Measurements from ENCODE around the gene OR1B1. TPM values are rescaled to one million over a fixed set of nuclear protein-coding genes. Genes with fewer than 3 reads are reported as not detected.
"Not testable (repeated sequence)": the region's sequence is repeated elsewhere in the genome, so short reads cannot be mapped to it uniquely, and the experiment has no call there.

The OR1B1 gene
- not detected in 2 replicates for total RNA-seq (2014; rRNA removed; shearing (Covaris generic))
- not detected in 2 replicates for polyA plus RNA-seq (2015; cell fraction: cytosol; rRNA removed)
- polyA plus RNA-seq (2015; cell fraction: nucleus; rRNA removed) = not detected in 2 replicates

DNA sequence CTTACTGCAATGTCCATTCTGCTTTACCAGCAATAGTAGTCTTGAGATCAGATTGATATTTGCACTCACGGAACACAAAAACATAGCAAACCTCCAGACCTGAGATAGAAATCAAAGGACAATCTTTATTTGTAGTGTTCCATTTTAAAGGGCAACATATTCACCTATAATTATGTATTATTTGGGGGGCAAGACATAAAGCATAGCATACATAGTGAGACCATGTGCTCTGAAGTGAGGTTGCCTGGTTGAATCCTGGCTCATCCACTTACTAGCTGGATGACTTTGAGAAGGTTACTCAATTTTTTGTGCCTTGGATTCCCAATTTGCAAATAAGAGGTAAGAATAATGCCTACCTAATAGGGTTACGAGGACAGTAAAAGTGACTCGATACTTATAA lies at the start of gene OR1B1:
Gene OR1B1 (minus strand): TSS at position 101 of the 400 bp plus-strand sequence.
- no peak for DNase-seq (ENCODE audit: low read depth)

DNA sequence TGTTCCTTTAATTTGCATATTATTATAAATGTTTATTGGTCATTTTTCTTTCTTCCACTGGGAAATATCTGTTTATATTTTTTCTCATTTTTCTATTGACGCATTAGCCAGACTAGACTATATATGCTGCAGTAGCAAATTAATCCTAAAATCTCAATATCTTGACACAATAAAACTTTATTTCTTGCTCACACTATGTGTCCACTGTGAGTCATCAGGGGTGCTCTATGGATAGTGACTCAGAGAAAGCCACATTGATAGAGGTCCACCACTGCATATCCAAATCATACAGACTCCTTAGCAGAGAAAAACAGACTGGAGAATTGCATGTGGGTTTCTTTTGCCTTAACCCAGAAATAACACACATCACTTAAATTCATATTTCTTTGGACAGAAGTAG lies 38.3 kb upstream of the OR1B1 start:
- peak; percentile 42 for DNase-seq (ENCODE audit: low read depth)

DNA sequence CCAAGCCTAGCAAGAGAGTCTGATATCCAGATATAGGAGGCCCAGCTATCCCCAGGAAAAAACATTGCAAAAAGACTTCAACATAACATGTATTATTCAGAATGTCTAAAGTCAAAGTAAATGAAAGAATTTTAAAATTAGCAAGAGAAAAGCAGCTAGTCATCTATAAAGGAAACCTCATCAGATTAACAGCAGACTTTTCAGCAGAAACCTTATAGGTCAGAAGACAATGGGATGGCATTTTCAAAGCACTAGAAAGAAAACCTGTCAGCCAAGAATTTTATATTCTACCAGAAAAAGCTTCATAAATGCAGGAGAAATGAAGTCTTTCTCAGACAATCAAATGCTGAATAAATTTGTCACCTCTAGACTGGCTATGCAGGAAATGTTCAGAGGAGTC lies 27.4 kb upstream of the OR1B1 start:
- DNase-seq (ENCODE audit: low read depth) = no peak

DNA sequence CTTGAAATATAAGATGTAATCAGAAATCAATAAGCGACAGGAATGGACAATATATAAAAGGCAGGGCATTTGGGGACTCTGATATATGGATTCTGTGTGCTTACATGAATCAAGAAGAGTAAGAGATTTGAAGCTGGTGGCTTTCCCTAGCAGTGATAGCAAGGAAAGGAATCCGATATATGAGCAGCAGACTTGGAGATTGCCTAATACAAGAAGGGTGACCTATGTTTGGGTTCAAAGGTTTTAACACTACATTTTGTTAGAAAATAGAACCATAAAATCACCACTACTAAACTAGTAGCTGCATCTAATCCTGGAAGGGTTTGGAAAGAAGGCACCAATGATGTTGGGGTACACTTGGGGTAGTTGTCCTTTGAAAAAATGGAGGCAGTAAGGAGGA lies 15.1 kb upstream of the OR1B1 start:
- DNase-seq (ENCODE audit: low read depth) = no peak

DNA sequence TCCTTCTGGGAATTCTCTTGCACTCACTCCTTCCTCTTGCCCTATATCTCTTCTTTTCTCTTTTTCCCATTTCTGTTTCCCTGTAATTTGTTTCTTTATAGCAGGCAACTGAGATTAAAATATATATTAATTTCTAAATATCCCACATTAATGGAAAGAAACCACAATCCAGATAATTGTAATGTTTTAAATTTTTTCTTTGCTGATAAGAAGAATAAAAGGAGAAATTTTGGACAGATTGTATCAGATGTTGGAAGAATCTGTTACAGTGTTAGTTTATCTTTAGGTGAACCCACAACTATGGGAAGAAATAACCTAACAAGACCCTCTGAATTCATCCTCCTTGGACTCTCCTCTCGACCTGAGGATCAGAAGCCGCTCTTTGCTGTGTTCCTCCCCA lies 4.0 kb upstream of the OR1B1 start, which contains the start of gene OR1L1:
Gene OR1L1 (plus strand): TSS at position 301 of the 400 bp plus-strand sequence. CDS start 0 bp downstream, at position 301.
- no peak for DNase-seq (ENCODE audit: low read depth)

DNA sequence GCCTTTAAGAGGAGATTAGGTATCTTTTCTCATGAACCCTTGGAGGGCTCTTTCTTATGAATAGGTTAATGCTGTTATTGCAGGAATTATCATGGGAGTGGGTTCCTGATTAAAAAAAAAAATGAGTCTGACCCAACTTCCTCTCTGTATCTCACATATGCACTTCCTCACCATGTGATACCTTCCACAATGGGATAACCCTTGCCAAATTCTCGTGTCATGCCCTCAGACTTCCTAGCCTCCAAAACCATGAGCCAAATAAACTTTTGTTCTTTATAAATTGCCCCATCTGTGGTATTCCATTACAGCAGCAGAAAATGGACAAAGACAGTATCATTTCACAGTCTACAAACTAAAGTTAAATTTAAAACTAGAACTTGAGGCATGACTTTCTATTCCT lies 1.0 kb downstream of the OR1B1 start:
- no peak for DNase-seq (ENCODE audit: low read depth)

DNA sequence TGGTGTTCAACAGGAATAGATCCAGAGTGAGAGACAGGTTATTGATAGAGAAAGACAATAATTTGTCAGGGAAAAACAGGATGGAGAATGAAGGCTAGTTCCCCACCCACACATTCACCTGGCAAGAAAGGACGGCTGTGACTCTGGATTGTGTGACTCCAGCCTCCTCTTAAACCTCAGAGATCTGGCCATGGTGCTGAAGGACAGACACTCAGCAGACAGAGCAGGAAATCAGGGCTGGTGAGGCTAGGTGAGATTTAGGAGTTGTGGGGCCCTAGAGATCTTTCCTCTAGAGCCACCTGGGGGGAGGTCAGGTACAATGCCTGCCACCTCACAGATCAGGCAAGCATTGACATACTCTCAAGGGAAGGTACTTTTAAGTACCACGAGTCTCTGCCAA lies 15.2 kb downstream of the OR1B1 start:
- DNase-seq (ENCODE audit: low read depth) = no peak

DNA sequence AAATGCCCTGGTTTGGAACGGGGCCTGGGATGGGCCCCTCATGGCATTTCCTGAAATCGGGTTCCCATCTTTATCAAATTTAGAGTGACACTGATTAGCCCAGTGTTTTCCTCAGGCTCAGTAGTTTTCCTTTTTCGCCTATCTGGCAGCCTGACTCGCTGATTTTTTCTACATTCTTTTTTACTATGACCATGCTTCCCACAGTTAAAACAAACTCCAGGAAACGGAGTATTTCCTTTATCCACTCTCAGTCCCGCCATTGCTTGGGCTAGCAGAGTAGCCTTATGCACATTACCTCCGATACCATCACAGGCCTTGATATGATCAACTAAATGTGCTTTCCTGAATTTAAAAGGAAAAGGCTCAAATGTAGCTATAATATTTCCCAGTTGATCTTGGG lies 37.4 kb downstream of the OR1B1 start:
- no peak for DNase-seq (ENCODE audit: low read depth)

DNA sequence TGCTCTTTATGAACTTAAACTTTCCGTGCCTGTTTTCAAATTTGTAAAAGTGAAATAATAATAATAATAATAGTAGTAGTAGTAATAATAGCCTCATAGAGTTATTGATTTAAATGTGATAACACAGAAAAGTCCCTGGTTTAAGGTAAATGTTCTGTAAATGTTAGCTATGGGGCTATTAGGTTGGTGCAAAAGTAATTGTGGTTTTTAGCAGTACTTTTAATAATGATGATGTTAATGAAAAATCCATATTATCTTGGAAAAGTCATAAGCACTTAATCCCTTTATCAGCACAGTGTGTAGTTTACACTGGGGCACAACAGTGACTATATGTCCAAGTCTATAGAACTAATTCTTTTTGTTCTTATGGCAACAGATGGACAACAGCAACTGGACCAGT lies 43.1 kb downstream of the OR1B1 start, which contains the start of gene OR1Q1:
Gene OR1Q1 (plus strand): TSS at position 377 of the 400 bp plus-strand sequence. CDS start 0 bp downstream, at position 377.
- DNase-seq (ENCODE audit: low read depth) = no peak

DNA sequence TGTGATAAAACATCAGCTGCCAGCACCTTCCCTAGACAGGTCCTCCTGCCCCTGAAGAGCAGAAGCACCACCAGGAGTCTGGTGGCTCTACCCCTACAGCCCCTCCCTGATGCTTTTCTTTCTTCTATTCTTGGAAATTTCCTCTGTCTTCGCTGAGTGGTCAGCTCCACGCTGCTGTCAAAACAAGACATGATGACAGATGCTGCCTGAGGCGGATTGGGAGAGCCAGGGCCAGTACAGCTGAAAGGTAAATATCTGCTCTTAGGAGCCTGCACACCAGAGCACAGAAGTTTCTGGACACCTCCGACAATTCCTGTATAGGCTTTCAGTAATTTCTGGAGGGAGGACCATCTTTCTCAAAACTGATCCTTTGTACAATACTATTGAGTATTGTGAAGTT lies 47.6 kb downstream of the OR1B1 start:
- no peak for DNase-seq (ENCODE audit: low read depth)

DNA sequence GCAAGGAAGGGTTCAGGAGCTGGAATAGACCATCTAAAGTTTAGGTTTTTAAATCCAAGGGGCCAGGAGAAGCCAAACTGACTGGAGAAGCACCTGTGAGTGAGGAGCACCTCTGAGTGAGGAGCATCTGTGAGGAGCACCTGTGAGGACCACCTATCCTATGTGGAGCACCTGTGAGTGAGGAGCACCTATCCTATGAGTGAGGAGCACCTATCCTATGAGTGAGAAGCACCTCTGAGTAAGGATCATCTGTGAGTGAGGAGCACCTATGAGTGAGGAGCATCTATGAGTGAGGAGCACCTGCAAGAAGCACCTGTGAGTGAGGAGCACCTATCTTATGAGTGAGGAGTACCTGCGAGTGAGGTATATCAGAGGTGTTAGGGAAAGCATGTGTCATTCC lies 50.8 kb downstream of the OR1B1 start:
- DNase-seq (ENCODE audit: low read depth) = no peak

DNA sequence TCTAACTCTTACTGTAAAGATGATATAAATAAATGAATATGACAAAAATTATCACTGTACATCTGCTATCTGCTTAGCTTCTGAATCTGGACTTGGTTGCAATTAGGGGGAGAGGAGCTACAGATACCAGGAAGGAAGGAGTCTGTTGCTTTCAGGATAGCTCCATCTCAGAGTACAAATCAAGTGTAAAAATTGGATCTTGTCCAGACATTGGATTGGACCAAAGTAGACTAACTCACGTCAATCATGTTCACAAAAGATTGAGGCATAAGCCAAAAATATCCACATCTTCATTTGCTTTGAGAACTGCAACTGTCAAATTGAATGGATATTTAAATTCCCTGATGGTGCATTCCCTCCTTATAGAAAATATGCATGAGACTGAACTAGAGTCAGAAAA lies 51.7 kb downstream of the OR1B1 start:
- no peak for DNase-seq (ENCODE audit: low read depth)

DNA sequence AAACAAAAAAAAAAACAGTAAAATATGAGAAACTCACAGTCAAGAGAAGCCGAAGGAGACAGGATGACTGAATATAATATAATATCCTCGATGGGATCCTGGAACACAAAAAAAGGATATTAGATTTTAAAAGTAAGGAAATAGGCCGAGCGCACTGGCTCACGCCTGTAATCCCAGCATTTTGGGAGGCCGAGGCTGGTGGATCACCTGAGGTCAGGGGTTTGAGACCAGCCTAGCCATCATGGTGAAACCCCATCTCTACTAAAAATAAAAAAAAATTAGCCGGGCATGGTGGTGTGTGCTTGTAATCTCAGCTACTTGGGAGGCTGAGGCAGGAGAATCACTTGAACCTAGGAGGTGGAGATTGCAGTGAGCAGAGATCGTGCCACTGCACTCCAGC lies 74.1 kb downstream of the OR1B1 start, which contains the start of gene OR1L8:
Gene OR1L8 (minus strand): TSS at position 101 of the 400 bp plus-strand sequence. CDS start 14,907 bp downstream, outside the sequence.
- DNase-seq (ENCODE audit: low read depth) = not testable (repeated sequence)

DNA sequence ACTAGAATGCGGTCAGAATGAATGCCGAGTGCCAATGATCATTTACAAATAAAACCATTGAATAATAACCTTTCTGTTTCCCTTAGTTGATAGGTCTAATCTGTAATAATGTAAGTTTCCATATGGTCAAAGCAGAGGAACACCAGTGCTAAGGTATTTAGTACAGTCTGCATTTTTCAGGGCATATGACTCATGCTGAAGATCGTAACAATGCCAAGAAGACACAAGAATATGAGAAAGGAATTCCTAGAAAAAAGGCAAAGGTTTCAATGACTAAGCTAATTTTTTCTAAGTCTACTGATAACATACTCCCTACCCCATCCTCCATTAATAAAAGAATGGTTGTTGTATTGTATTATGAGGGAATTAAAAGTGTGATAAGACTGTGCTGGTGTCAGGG lies 77.1 kb downstream of the OR1B1 start:
- DNase-seq (ENCODE audit: low read depth) = peak; percentile 75

DNA sequence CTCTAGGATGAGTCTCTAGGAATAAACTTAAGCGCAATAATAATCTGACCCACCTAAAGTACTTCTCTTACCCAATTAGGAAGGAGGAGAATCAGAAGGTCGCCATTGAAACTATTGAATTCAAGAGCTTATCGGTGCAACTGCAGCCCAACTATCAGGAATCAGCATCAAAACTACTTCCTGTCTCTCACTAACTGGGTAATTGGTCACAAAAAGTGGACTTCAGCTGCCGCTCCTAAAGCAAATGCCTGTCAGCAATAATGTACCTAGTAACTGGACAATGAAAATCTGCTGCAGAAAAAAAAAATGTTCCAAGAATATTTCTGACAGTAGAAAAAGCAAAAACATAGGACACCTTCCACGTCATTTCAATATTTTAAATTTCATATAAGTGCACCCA lies 77.6 kb downstream of the OR1B1 start:
- DNase-seq (ENCODE audit: low read depth) = no peak

Other genes starting within 250 kb of the OR1B1 start
- gene OR1J1, start 179.7 kb downstream of the OR1B1 start, total RNA-seq (2014; rRNA removed; shearing (Covaris generic)) = not detected in 2 replicates
- gene OR1J2, start 146.8 kb downstream of the OR1B1 start, total RNA-seq (2014; rRNA removed; shearing (Covaris generic)) = 0.17 TPM in 1 of 2 replicates, not detected in the other
- gene OR1J4, start 138.5 kb downstream of the OR1B1 start, total RNA-seq (2014; rRNA removed; shearing (Covaris generic)) = not detected in 2 replicates
- gene OR1N1, start 130.3 kb downstream of the OR1B1 start, total RNA-seq (2014; rRNA removed; shearing (Covaris generic)) = not detected in 2 replicates
- not detected in 2 replicates for gene OR1N2, start 104.5 kb downstream of the OR1B1 start, total RNA-seq (2014; rRNA removed; shearing (Covaris generic))
- gene OR1L8, start 74.2 kb downstream of the OR1B1 start, total RNA-seq (2014; rRNA removed; shearing (Covaris generic)) = not detected in 2 replicates
- not detected in 2 replicates for gene OR1Q1, start 42.9 kb downstream of the OR1B1 start, total RNA-seq (2014; rRNA removed; shearing (Covaris generic))
- not detected in 2 replicates for gene OR1L1, start 4.1 kb upstream of the OR1B1 start, total RNA-seq (2014; rRNA removed; shearing (Covaris generic))
- gene OR1L3, start 17.5 kb upstream of the OR1B1 start, total RNA-seq (2014; rRNA removed; shearing (Covaris generic)) = not detected in 2 replicates
- gene OR1L4, start 66.4 kb upstream of the OR1B1 start, total RNA-seq (2014; rRNA removed; shearing (Covaris generic)) = not detected in 2 replicates
- gene OR1L6, start 84.7 kb upstream of the OR1B1 start, total RNA-seq (2014; rRNA removed; shearing (Covaris generic)) = not detected in 2 replicates
- not detected in 2 replicates for gene OR5C1, start 131.3 kb upstream of the OR1B1 start, total RNA-seq (2014; rRNA removed; shearing (Covaris generic))
- gene OR1K1, start 142.5 kb upstream of the OR1B1 start, total RNA-seq (2014; rRNA removed; shearing (Covaris generic)) = not detected in 2 replicates
- 21.8 and 25.1 TPM in 2 replicates for gene PDCL, start 171.0 kb upstream of the OR1B1 start, total RNA-seq (2014; rRNA removed; shearing (Covaris generic))
- 32.0 and 33.7 TPM in 2 replicates for gene RC3H2, start 247.7 kb upstream of the OR1B1 start, total RNA-seq (2014; rRNA removed; shearing (Covaris generic))

Data from HT1080 (cell line).